Measurements from ENCODE around the gene GRB10. TPM values are rescaled to one million over a fixed set of nuclear protein-coding genes. Genes with fewer than 3 reads are reported as not detected.

The GRB10 gene
- polyA plus RNA-seq, 3 donors: 1.3 to 3.1 (median 1.5) TPM

DNA sequence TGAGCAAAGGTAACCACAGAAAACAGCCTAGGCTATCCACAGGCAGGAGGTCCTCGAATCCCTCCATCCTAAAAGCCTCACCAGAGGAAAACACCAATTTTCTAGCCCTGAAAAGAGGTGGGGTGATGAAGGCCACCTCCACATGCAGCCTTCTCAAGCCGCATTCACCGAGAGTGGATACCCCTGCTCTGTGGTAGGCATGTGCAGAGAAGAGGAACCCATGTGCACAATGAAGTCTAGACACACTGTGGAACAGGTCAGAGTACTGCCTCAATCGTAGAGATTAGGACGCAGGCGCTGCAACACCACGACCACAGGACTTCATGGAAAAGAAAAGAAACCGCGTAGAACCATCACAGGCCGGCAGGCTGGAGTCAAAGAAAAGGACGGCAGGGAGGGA, 38.8 kb downstream of the GRB10 start:
- TF ChIP-seq CTCF (IDR thresholded peaks at IDR 0.05): no peak
- Mint-ChIP-seq H3K4me3 (no peak overlapping the region), H3K9me3 (peaks cover 0 to 1% (median 0%) of the 10 kb centered on the region in 7 donors), H3K27me3 (ENCODE audit: low read depth in 3 of 3) (no peaks in the 10 kb centered on the region), H3K27ac (no peak overlapping the region), H3K4me1 (peaks cover 29% of the 10 kb centered on the region), H3K36me3 (no peaks in the 10 kb centered on the region)
- Histone ChIP-seq H4K20me1 (ENCODE audit: insufficient read depth, low read length) (no peaks in the 10 kb centered on the region), H2AFZ (ENCODE audit: insufficient read depth, low read depth, low read length, poor library complexity, severe bottlenecking) (no peak overlapping the region), H3K79me2 (ENCODE audit: insufficient read depth, low read length) (no peaks in the 10 kb centered on the region), H3K4me3 (replicated peaks in 1 of 3; ENCODE audit: low read depth in 2 of 3, low read length in 3 of 3) (no peak overlapping the region), H3K27ac (ENCODE audit: low read depth in 1 of 2, low read length in 2 of 2) (no peak overlapping the region), H3K4me1 (ENCODE audit: control insufficient read depth in 1 of 2, insufficient read depth in 2 of 2, low read length in 2 of 2) (peaks cover 8 to 9% of the 10 kb centered on the region in 2 donors), H3K9me3 (replicated peaks in 1 of 2; ENCODE audit: control insufficient read depth in 1 of 2, insufficient read depth in 1 of 2, low read length in 2 of 2) (no peaks in the 10 kb centered on the region), H3K27me3 (ENCODE audit: control insufficient read depth in 2 of 2, insufficient read depth in 2 of 2, low read length in 2 of 2) (no peaks in the 10 kb centered on the region), H3K36me3 (replicated peaks in 1 of 2; ENCODE audit: control insufficient read depth in 1 of 2, insufficient read depth in 2 of 2, low read length in 2 of 2) (no peaks in the 10 kb centered on the region), H3K4me2 (replicated peaks; ENCODE audit: extremely low read depth, low read length, poor library complexity, severe bottlenecking) (no peak overlapping the region), H3K9ac (ENCODE audit: insufficient read depth, low read length, poor library complexity, severe bottlenecking) (no peak overlapping the region)
- intact Hi-C loops (cut with micrococcal nuclease): no loop called here
- no peak for DNase-seq
- WGBS (ENCODE audit: insufficient coverage): 85% methylated on average over 4 of the region's 11 CpGs

GRCh38 chr7:50743016-50743415, 39.7 kb downstream of the GRB10 start:
- H3K79me2 ChIP-seq (ENCODE audit: insufficient read depth, low read length): no peaks in the 10 kb centered on the region
- no peak overlapping the region for H3K4me3 ChIP-seq (replicated peaks in 1 of 3; ENCODE audit: low read depth in 2 of 3, low read length in 3 of 3)
- H2AFZ ChIP-seq (ENCODE audit: insufficient read depth, low read depth, low read length, poor library complexity, severe bottlenecking): no peak overlapping the region
- peaks cover 0 to 1% (median 0%) of the 10 kb centered on the region in 7 donors for H3K9me3 Mint-ChIP-seq
- H3K27me3 ChIP-seq (ENCODE audit: control insufficient read depth in 2 of 2, insufficient read depth in 2 of 2, low read length in 2 of 2): no peaks in the 10 kb centered on the region
- no peak overlapping the region for H3K9ac ChIP-seq (ENCODE audit: insufficient read depth, low read length, poor library complexity, severe bottlenecking)
- H3K4me1 ChIP-seq (ENCODE audit: control insufficient read depth in 1 of 2, insufficient read depth in 2 of 2, low read length in 2 of 2): peaks cover 8 to 9% of the 10 kb centered on the region in 2 donors
- H3K4me3 Mint-ChIP-seq: no peak overlapping the region
- H4K20me1 ChIP-seq (ENCODE audit: insufficient read depth, low read length): no peaks in the 10 kb centered on the region
- no peaks in the 10 kb centered on the region for H3K36me3 Mint-ChIP-seq
- no peaks in the 10 kb centered on the region for H3K9me3 ChIP-seq (replicated peaks in 1 of 2; ENCODE audit: control insufficient read depth in 1 of 2, insufficient read depth in 1 of 2, low read length in 2 of 2)
- no peak overlapping the region for H3K4me2 ChIP-seq (replicated peaks; ENCODE audit: extremely low read depth, low read length, poor library complexity, severe bottlenecking)
- no peak for TF ChIP-seq CTCF (IDR thresholded peaks at IDR 0.05)
- no peaks in the 10 kb centered on the region for H3K27me3 Mint-ChIP-seq (ENCODE audit: low read depth in 3 of 3)
- no peak overlapping the region for H3K27ac Mint-ChIP-seq
- intact Hi-C loops (cut with micrococcal nuclease): no loop called here
- 100% methylated on average over 1 of the region's 2 CpGs for WGBS (ENCODE audit: insufficient coverage)
- no peak for DNase-seq
- no peak overlapping the region for H3K27ac ChIP-seq (ENCODE audit: low read depth in 1 of 2, low read length in 2 of 2)
- H3K4me1 Mint-ChIP-seq: peaks cover 29% of the 10 kb centered on the region
- no peaks in the 10 kb centered on the region for H3K36me3 ChIP-seq (replicated peaks in 1 of 2; ENCODE audit: control insufficient read depth in 1 of 2, insufficient read depth in 2 of 2, low read length in 2 of 2)

Measured in CD14-positive monocyte (primary cell).